ENCODE data around the gene FAM20A. TPM values are rescaled to one million over a fixed set of nuclear protein-coding genes. Genes with fewer than 3 reads are reported as not detected.

The FAM20A gene
- polyA plus RNA-seq, 3 donors = 0.91 to 1.6 TPM; not detected in 1

- Histone ChIP-seq H2AFZ (ENCODE audit: insufficient read depth, low read depth, low read length, poor library complexity, severe bottlenecking) (no peak overlapping the region), H3K79me2 (ENCODE audit: insufficient read depth, low read length) (no peaks in the 10 kb centered on the region), H3K9ac (ENCODE audit: insufficient read depth, low read length, poor library complexity, severe bottlenecking) (no peak overlapping the region), H4K20me1 (ENCODE audit: insufficient read depth, low read length) (no peaks in the 10 kb centered on the region), H3K27ac (ENCODE audit: low read depth in 1 of 2, low read length in 2 of 2) (peak overlapping the region; percentile 70 to 74), H3K4me1 (ENCODE audit: control insufficient read depth in 1 of 2, insufficient read depth in 2 of 2, low read length in 2 of 2) (peaks cover 73 to 76% of the 10 kb centered on the region in 2 donors), H3K9me3 (replicated peaks in 1 of 2; ENCODE audit: control insufficient read depth in 1 of 2, insufficient read depth in 1 of 2, low read length in 2 of 2) (no peaks in the 10 kb centered on the region), H3K4me3 (replicated peaks in 1 of 3; ENCODE audit: low read depth in 2 of 3, low read length in 3 of 3) (peak overlapping the region in 1 of 3 experiments; percentile 55), H3K4me2 (replicated peaks; ENCODE audit: extremely low read depth, low read length, poor library complexity, severe bottlenecking) (peak overlapping the region; percentile 60), H3K36me3 (replicated peaks in 1 of 2; ENCODE audit: control insufficient read depth in 1 of 2, insufficient read depth in 2 of 2, low read length in 2 of 2) (no peaks in the 10 kb centered on the region), H3K27me3 (ENCODE audit: control insufficient read depth in 2 of 2, insufficient read depth in 2 of 2, low read length in 2 of 2) (no peaks in the 10 kb centered on the region)
- H3K36me3 Mint-ChIP-seq = no peaks in the 10 kb centered on the region
- H3K9me3 Mint-ChIP-seq = peaks cover 0 to 3% (median 0%) of the 10 kb centered on the region in 7 donors
- intact Hi-C loops (cut with micrococcal nuclease) = loop anchor here in 1 of 2 donors (2.0 kb wide), 1 partner anchor 17 kb away; no protein-coding TSS in a partner anchor
- DNase-seq = peak; percentile 81 to 88 (median 83)
- peaks cover 0 to 4% (median 0%) of the 10 kb centered on the region in 3 donors for H3K27me3 Mint-ChIP-seq (ENCODE audit: low read depth in 3 of 3)
- peak overlapping the region; percentile 37 to 85 for H3K4me3 Mint-ChIP-seq
- peak overlapping the region; percentile 82 to 93 (median 91) for H3K27ac Mint-ChIP-seq
- WGBS (ENCODE audit: insufficient coverage) = 52% methylated on average over 9 of the region's 12 CpGs
- peaks cover 75% of the 10 kb centered on the region for H3K4me1 Mint-ChIP-seq
- TF ChIP-seq CTCF (IDR thresholded peaks at IDR 0.05) = no peak
Observed at GRCh38 chr17:68491381-68492231, 109.6 kb downstream of the FAM20A start.

GRCh38 chr17:68489919-68490318, 111.2 kb downstream of the FAM20A start:
- peaks cover 82% of the 10 kb centered on the region for H3K4me1 Mint-ChIP-seq
- TF ChIP-seq CTCF (IDR thresholded peaks at IDR 0.05) = no peak
- WGBS (ENCODE audit: insufficient coverage) = 57% methylated on average over 1 of the region's 4 CpGs
- Histone ChIP-seq H2AFZ (ENCODE audit: insufficient read depth, low read depth, low read length, poor library complexity, severe bottlenecking) (peak overlapping the region; percentile 21), H3K36me3 (replicated peaks in 1 of 2; ENCODE audit: control insufficient read depth in 1 of 2, insufficient read depth in 2 of 2, low read length in 2 of 2) (no peaks in the 10 kb centered on the region), H3K9me3 (replicated peaks in 1 of 2; ENCODE audit: control insufficient read depth in 1 of 2, insufficient read depth in 1 of 2, low read length in 2 of 2) (no peaks in the 10 kb centered on the region), H3K4me2 (replicated peaks; ENCODE audit: extremely low read depth, low read length, poor library complexity, severe bottlenecking) (no peak overlapping the region), H3K79me2 (ENCODE audit: insufficient read depth, low read length) (no peaks in the 10 kb centered on the region), H3K27ac (ENCODE audit: low read depth in 1 of 2, low read length in 2 of 2) (peak overlapping the region; percentile 12 to 74), H3K27me3 (ENCODE audit: control insufficient read depth in 2 of 2, insufficient read depth in 2 of 2, low read length in 2 of 2) (no peaks in the 10 kb centered on the region), H3K9ac (ENCODE audit: insufficient read depth, low read length, poor library complexity, severe bottlenecking) (no peak overlapping the region), H4K20me1 (ENCODE audit: insufficient read depth, low read length) (no peaks in the 10 kb centered on the region), H3K4me3 (replicated peaks in 1 of 3; ENCODE audit: low read depth in 2 of 3, low read length in 3 of 3) (peak overlapping the region in 1 of 3 experiments; percentile 55), H3K4me1 (ENCODE audit: control insufficient read depth in 1 of 2, insufficient read depth in 2 of 2, low read length in 2 of 2) (peaks cover 81 to 86% of the 10 kb centered on the region in 2 donors)
- intact Hi-C loops (cut with micrococcal nuclease) = loop anchor here in 1 of 2 donors (2.0 kb wide), 1 partner anchor 19 kb away; no protein-coding TSS in a partner anchor
- no peaks in the 10 kb centered on the region for H3K36me3 Mint-ChIP-seq
- peaks cover 0 to 3% (median 0%) of the 10 kb centered on the region in 7 donors for H3K9me3 Mint-ChIP-seq
- H3K4me3 Mint-ChIP-seq = no peak overlapping the region
- no peak for DNase-seq
- H3K27ac Mint-ChIP-seq = peak overlapping the region in 6 of 7 donors; percentile 49 to 93 (median 85)
- H3K27me3 Mint-ChIP-seq (ENCODE audit: low read depth in 3 of 3) = peaks cover 0 to 2% (median 0%) of the 10 kb centered on the region in 3 donors

Other genes with a start within 250 kb of the FAM20A start
- 10 to 100 TPM; 19.9 to 31.9 (median 22.1) TPM for gene WIPI1, start 143.9 kb downstream of the FAM20A start, polyA plus RNA-seq
- gene PRKAR1A, start 88.9 kb downstream of the FAM20A start, polyA plus RNA-seq = 100 to 1,000 TPM in 2 of 3 donors, 10 to 100 TPM in 1; 91.9 to 436 (median 300) TPM

Data from CD14-positive monocyte (primary cell).